Measurements from ENCODE around the gene USPL1.

DNA sequence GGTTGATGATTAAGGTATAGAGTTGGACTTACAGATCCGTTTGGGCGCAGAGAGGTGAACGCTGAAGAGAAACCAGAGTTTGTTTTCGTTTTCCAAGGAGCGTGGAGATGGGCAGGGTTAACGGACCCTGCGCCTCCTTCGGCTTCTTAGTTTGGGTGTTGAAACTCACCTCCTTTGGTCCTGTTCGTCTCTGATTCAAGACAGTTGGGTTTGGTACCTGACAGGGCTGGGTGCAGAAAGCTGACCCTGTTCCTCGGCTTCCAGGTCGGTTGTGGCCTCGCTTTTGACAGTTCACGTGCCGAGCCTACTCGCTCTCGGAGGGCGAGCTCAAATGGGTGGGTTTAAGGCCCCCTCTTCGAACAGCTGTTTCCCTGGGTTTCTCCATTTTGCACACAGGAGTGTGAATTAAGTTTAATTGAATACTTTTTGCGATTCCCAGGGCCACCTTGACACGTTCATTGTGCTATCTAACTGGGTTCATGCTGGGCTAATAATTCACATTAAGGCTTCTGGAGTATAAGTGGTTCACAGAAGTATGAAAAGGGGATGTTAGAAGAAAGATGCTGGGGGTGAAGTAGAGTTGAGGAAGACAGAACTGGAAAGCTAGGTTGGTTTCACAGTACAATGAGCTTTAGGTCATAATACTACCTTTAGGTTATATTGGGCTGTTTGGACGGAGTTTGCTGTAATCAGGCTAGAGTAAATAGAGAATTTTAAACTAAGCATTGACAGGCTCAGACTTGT, 638 bp downstream of the USPL1 start:
- TF ChIP-seq, protein P1, sequence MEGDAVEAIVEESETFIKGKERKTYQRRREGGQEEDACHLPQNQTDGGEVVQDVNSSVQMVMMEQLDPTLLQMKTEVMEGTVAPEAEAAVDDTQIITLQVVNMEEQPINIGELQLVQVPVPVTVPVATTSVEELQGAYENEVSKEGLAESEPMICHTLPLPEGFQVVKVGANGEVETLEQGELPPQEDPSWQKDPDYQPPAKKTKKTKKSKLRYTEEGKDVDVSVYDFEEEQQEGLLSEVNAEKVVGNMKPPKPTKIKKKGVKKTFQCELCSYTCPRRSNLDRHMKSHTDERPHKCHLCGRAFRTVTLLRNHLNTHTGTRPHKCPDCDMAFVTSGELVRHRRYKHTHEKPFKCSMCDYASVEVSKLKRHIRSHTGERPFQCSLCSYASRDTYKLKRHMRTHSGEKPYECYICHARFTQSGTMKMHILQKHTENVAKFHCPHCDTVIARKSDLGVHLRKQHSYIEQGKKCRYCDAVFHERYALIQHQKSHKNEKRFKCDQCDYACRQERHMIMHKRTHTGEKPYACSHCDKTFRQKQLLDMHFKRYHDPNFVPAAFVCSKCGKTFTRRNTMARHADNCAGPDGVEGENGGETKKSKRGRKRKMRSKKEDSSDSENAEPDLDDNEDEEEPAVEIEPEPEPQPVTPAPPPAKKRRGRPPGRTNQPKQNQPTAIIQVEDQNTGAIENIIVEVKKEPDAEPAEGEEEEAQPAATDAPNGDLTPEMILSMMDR (IDR thresholded peaks at IDR 0.05; ENCODE audit: insufficient read depth, low read length): no peak
- TF ChIP-seq POLR2AphosphoS5 (IDR thresholded peaks at IDR 0.05; ENCODE audit: low read depth) (no peak), GABPA (IDR thresholded peaks at IDR 0.05; ENCODE audit: low read depth) (no peak)
- TF ChIP-seq, protein P2, sequence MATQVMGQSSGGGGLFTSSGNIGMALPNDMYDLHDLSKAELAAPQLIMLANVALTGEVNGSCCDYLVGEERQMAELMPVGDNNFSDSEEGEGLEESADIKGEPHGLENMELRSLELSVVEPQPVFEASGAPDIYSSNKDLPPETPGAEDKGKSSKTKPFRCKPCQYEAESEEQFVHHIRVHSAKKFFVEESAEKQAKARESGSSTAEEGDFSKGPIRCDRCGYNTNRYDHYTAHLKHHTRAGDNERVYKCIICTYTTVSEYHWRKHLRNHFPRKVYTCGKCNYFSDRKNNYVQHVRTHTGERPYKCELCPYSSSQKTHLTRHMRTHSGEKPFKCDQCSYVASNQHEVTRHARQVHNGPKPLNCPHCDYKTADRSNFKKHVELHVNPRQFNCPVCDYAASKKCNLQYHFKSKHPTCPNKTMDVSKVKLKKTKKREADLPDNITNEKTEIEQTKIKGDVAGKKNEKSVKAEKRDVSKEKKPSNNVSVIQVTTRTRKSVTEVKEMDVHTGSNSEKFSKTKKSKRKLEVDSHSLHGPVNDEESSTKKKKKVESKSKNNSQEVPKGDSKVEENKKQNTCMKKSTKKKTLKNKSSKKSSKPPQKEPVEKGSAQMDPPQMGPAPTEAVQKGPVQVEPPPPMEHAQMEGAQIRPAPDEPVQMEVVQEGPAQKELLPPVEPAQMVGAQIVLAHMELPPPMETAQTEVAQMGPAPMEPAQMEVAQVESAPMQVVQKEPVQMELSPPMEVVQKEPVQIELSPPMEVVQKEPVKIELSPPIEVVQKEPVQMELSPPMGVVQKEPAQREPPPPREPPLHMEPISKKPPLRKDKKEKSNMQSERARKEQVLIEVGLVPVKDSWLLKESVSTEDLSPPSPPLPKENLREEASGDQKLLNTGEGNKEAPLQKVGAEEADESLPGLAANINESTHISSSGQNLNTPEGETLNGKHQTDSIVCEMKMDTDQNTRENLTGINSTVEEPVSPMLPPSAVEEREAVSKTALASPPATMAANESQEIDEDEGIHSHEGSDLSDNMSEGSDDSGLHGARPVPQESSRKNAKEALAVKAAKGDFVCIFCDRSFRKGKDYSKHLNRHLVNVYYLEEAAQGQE (IDR thresholded peaks at IDR 0.05; ENCODE audit: insufficient replicate concordance, low read depth): no peak

Data from HL-60 (cell line).